ENCODE results near the gene QPCT. TPM values are rescaled to one million over a fixed set of nuclear protein-coding genes. Genes with fewer than 3 reads are reported as not detected.

Gene QPCT
- total RNA-seq, 1 donor from 2014 or later: 52.3 TPM

DNA sequence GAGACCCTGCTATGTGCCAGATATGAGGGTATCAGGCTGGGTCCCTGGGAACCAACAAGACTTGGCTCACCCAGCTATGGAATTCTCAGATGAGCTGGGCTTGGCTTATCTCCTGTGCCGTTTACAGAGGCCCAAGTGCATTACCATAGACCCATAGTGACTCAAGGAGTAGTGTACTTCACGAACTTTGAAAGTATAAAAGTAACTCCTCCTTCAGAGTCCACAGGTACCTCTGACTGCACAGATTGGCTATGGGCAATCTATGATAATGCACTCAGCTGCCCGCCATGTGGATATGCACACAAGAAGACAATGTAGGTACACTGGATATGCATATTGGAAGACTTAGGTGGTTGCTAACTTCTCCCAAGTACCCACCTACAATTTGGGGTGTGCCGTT lies 78.4 kb downstream of the QPCT start:
- no peak for DNase-seq (ENCODE audit: low read depth)
- no peak overlapping the region for H3K4me3 ChIP-seq (ENCODE audit: low read depth, low read length)
- TF ChIP-seq, protein P1, sequence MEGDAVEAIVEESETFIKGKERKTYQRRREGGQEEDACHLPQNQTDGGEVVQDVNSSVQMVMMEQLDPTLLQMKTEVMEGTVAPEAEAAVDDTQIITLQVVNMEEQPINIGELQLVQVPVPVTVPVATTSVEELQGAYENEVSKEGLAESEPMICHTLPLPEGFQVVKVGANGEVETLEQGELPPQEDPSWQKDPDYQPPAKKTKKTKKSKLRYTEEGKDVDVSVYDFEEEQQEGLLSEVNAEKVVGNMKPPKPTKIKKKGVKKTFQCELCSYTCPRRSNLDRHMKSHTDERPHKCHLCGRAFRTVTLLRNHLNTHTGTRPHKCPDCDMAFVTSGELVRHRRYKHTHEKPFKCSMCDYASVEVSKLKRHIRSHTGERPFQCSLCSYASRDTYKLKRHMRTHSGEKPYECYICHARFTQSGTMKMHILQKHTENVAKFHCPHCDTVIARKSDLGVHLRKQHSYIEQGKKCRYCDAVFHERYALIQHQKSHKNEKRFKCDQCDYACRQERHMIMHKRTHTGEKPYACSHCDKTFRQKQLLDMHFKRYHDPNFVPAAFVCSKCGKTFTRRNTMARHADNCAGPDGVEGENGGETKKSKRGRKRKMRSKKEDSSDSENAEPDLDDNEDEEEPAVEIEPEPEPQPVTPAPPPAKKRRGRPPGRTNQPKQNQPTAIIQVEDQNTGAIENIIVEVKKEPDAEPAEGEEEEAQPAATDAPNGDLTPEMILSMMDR (conservative IDR thresholded peaks at IDR 0.05; ENCODE audit: low read depth, low read length): no peak

Other genes with a start within 250 kb of the QPCT start
- 16.1 and 16.7 TPM in 2 replicates for gene EIF2AK2, start 187.7 kb upstream of the QPCT start, total RNA-seq
- not detected in 2 replicates for gene SULT6B1, start 156.0 kb upstream of the QPCT start, total RNA-seq
- gene CEBPZOS, start 148.1 kb upstream of the QPCT start, total RNA-seq: 17.6 and 24.6 TPM in 2 replicates
- 47.3 and 64.2 TPM in 2 replicates for gene CEBPZ, start 113.0 kb upstream of the QPCT start, total RNA-seq
- gene NDUFAF7, start 113.0 kb upstream of the QPCT start, total RNA-seq: 11.3 and 11.5 TPM in 2 replicates
- 31.8 and 45.9 TPM in 2 replicates for gene PRKD3, start 19.8 kb upstream of the QPCT start, total RNA-seq

Data from epithelial cell of proximal tubule (primary cell).